Measurements from ENCODE around the gene GNAS.

Gene GNAS

DNA sequence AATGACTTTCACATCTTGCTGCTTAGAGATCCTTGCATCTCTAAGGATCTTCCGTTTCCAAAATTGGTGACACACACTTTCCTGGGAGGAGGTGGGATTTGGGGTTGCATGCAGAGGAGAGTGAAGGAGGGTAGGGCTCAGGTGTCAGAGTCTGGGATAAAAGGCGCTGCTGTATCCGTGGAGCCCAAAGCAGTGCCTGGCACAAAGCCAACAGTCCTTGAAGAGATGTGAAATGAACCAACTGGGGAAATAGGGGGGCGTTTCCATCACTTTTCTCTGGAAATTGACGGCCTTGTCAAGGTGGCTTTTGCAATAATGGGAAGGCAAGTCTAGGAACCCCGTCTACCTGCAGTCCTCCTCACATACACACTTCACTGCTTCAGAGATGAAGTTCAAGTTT, 69.0 kb downstream of the GNAS start:
- in situ Hi-C loops (cut with HindIII; ENCODE audit: low pct_ligation_motif_present, low sequenced_read_pairs), result no loop called here
- no peak for TF ChIP-seq CTCF (IDR thresholded peaks at IDR 0.05; ENCODE audit: low read depth, low read length, missing control alignments)
- Histone ChIP-seq H3K4me3 (ENCODE audit: low read depth, low read length) (no peak overlapping the region), H3K36me3 (replicated peaks) (no peaks in the 10 kb centered on the region), H3K27me3 (replicated peaks) (no peaks in the 10 kb centered on the region), H3K27ac (no peak overlapping the region)
- DNase-seq, result no peak

DNA sequence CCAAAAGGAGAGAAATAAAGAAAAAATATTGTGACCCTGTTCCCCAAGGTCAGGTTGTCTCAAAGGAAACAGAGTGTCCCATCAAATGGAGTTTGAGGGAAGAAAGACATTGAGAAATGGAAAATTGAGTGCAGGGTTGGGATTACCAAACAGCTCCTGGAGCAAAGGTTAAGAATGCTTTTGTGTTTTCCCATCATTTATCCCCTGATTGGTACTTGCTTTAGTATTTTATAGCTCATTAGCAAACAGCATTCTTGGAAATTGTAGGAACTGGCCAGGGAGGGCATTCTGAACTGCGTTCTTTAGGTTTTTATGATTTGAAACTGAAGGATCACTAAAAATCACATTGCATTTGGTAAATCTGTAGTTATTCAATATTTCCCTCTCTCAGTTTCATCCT, 69.5 kb downstream of the GNAS start:
- no peak for TF ChIP-seq CTCF (IDR thresholded peaks at IDR 0.05; ENCODE audit: low read depth, low read length, missing control alignments)
- Histone ChIP-seq H3K27ac (no peak overlapping the region), H3K36me3 (replicated peaks) (no peaks in the 10 kb centered on the region), H3K27me3 (replicated peaks) (no peaks in the 10 kb centered on the region), H3K4me3 (ENCODE audit: low read depth, low read length) (no peak overlapping the region)
- no peak for DNase-seq
- in situ Hi-C loops (cut with HindIII; ENCODE audit: low pct_ligation_motif_present, low sequenced_read_pairs), result no loop called here

GRCh38 chr20:58923117-58923712, 70.7 kb downstream of the GNAS start:
- DNase-seq, result no peak
- no peak for TF ChIP-seq CTCF (IDR thresholded peaks at IDR 0.05; ENCODE audit: low read depth, low read length, missing control alignments)
- in situ Hi-C loops (cut with HindIII; ENCODE audit: low pct_ligation_motif_present, low sequenced_read_pairs), result no loop called here

GRCh38 chr20:58926802-58927489, 74.4 kb downstream of the GNAS start:
- in situ Hi-C loops (cut with HindIII; ENCODE audit: low pct_ligation_motif_present, low sequenced_read_pairs), result no loop called here
- TF ChIP-seq CTCF (IDR thresholded peaks at IDR 0.05; ENCODE audit: low read depth, low read length, missing control alignments), result no peak
- no peaks in the 10 kb centered on the region for H3K36me3 ChIP-seq (replicated peaks)
- no peaks in the 10 kb centered on the region for H3K27me3 ChIP-seq (replicated peaks)
- H3K4me3 ChIP-seq (ENCODE audit: low read depth, low read length), result no peak overlapping the region
- DNase-seq, result no peak
- no peak overlapping the region for H3K27ac ChIP-seq

More at GRCh38 chr20:58923117-58923712, 70.7 kb downstream of the GNAS start:
- Histone ChIP-seq H3K27me3 (replicated peaks) (no peaks in the 10 kb centered on the region), H3K27ac (no peak overlapping the region), H3K4me3 (ENCODE audit: low read depth, low read length) (no peak overlapping the region), H3K36me3 (replicated peaks) (no peaks in the 10 kb centered on the region)

DNA sequence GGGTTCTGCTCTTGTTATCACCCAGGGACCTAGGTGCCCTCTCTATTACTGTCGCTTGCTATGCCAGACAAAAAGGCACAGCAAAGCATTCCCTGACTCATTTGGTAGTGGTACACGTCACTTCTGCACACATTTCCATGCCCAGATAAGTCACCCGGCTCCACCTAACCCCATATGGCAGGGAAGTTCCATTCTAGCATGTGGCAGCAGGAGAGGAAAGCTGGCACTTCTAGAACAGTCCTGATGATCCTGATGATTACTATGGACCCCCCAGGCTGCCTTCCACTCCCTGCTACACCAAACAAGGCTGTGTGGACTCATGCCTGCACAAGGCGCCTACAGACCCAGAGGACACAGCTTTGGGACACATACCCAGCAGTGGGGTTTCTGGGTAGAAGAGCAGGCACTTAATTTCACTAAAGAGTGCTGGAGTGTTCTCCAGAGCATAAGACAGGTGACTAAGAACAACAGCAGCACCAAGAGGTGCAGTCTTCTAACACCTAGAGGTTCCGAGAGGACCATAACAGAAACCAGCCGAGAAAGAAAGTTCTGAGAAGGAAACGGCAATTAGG, 75.1 kb downstream of the GNAS start:
- Histone ChIP-seq H3K27me3 (replicated peaks) (no peaks in the 10 kb centered on the region), H3K4me3 (ENCODE audit: low read depth, low read length) (no peak overlapping the region), H3K27ac (no peak overlapping the region), H3K36me3 (replicated peaks) (no peaks in the 10 kb centered on the region)
- in situ Hi-C loops (cut with HindIII; ENCODE audit: low pct_ligation_motif_present, low sequenced_read_pairs), result no loop called here
- no peak for TF ChIP-seq CTCF (IDR thresholded peaks at IDR 0.05; ENCODE audit: low read depth, low read length, missing control alignments)
- no peak for DNase-seq

Measured in brain microvascular endothelial cell (primary cell).